Neuronal stem cell (in vitro differentiated cells): ENCODE measurements around the gene ACOD1.

Experiments
- DNase-seq: peaks from one replicate; pipeline ENCODE4 v3.0.0-alpha.2; 2013; ENCODE audit warnings: low spot score
- H2AFZ ChIP-seq: one replicate; pipeline ENCODE4 v1.6.1; 2013; ENCODE audit warnings: mild to moderate bottlenecking, low read length, inconsistent platforms
- H2AK5ac ChIP-seq: 2 replicates; pipeline ENCODE4 v1.6.1; 2013; ENCODE audit warnings: low read depth, mild to moderate bottlenecking, inconsistent platforms, low read length, moderate library complexity, mixed read lengths
- H2BK120ac ChIP-seq: 2 replicates; pipeline ENCODE4 v1.6.1; 2013; ENCODE audit warnings: low read depth, mild to moderate bottlenecking, inconsistent platforms, low read length, moderate library complexity, mixed read lengths
- H2BK12ac ChIP-seq: one replicate; pipeline ENCODE4 v1.6.1; 2013; ENCODE audit warnings: low read length, inconsistent platforms
- H2BK15ac ChIP-seq: 2 replicates; pipeline ENCODE4 v1.6.1; 2013; ENCODE audit warnings: mild to moderate bottlenecking, low read length, inconsistent platforms, mixed read lengths
- H2BK5ac ChIP-seq: one replicate; pipeline ENCODE4 v1.6.1; 2013; ENCODE audit warnings: inconsistent platforms, mild to moderate bottlenecking, low read length, moderate library complexity
- H3K14ac ChIP-seq: one replicate; pipeline ENCODE4 v1.6.1; 2013; ENCODE audit warnings: low read length, inconsistent platforms
- H3K18ac ChIP-seq: 2 replicates; pipeline ENCODE4 v1.6.1; 2013; ENCODE audit warnings: low read length, inconsistent platforms
- H3K23ac ChIP-seq: 2 replicates; pipeline ENCODE4 v1.6.1; 2013; ENCODE audit warnings: low read depth, mild to moderate bottlenecking, mixed read lengths, low read length, inconsistent platforms; ENCODE audit not compliant: poor library complexity
- H3K27ac ChIP-seq: replicated peaks from 3 replicates; pipeline ENCODE4 v1.5.1; 2013; ENCODE audit warnings: low read length, inconsistent platforms
- H3K27me3 ChIP-seq, 3 experiments: 2 replicates each; pipeline ENCODE4 v1.6.1; 2013; ENCODE audit warnings: low read length in 3 of 3, mild to moderate bottlenecking in 2 of 3, inconsistent platforms in 1 of 3, low read depth in 1 of 3, mixed read lengths in 1 of 3, moderate library complexity in 1 of 3; ENCODE audit not compliant: control insufficient read depth in 3 of 3, insufficient read depth in 3 of 3
- H3K36me3 ChIP-seq, 2 donors: replicated peaks in 1 of 2; 2 replicates each; pipeline ENCODE4 v1.6.1; 2013; ENCODE audit warnings: low read length in 2 of 2; ENCODE audit not compliant: control insufficient read depth in 2 of 2, insufficient read depth in 2 of 2
- H3K4ac ChIP-seq: 2 replicates; pipeline ENCODE4 v1.6.1; 2013; ENCODE audit warnings: inconsistent platforms, mild to moderate bottlenecking, low read length, moderate library complexity
- H3K4me1 ChIP-seq, 2 donors: 1 replicate in 1 of 2; 2 replicates in 1 of 2; pipeline ENCODE4 v1.6.1; 2013; ENCODE audit warnings: low read length in 2 of 2, low read depth in 1 of 2; ENCODE audit not compliant: control insufficient read depth in 2 of 2, insufficient read depth in 1 of 2
- H3K4me2 ChIP-seq: one replicate; pipeline ENCODE4 v1.6.1; 2013; ENCODE audit warnings: mild to moderate bottlenecking, low read length, inconsistent platforms; ENCODE audit not compliant: insufficient read depth, poor library complexity, severe bottlenecking
- H3K4me3 ChIP-seq, 2 donors: 2 replicates each; pipeline ENCODE4 v1.5.1; 2013; ENCODE audit warnings: low read length in 2 of 2, mild to moderate bottlenecking in 2 of 2, inconsistent platforms in 1 of 2, moderate library complexity in 1 of 2
- H3K79me1 ChIP-seq: one replicate; pipeline ENCODE4 v1.6.1; 2013; ENCODE audit warnings: low read depth, mild to moderate bottlenecking, inconsistent platforms, low read length, moderate library complexity
- H3K9ac ChIP-seq: one replicate; pipeline ENCODE4 v1.6.1; 2013; ENCODE audit warnings: mild to moderate bottlenecking, low read depth, low read length, inconsistent platforms; ENCODE audit not compliant: poor library complexity
- H3K9me3 ChIP-seq, 2 donors: replicated peaks in 1 of 2; 2 replicates each; pipeline versions ENCODE3 to v1.6.1; 2013; ENCODE audit warnings: low read length in 2 of 2, mild to moderate bottlenecking in 2 of 2, inconsistent platforms in 1 of 2, low read depth in 1 of 2, mixed read lengths in 1 of 2, moderate library complexity in 1 of 2; ENCODE audit not compliant: control insufficient read depth in 2 of 2, insufficient read depth in 1 of 2
- H4K8ac ChIP-seq: one replicate; pipeline ENCODE4 v1.6.1; 2013; ENCODE audit warnings: low read depth, mild to moderate bottlenecking, inconsistent platforms, low read length, moderate library complexity
- H4K91ac ChIP-seq: one replicate; pipeline ENCODE4 v1.6.1; 2013; ENCODE audit warnings: low read length, low read depth, mild to moderate bottlenecking, inconsistent platforms; ENCODE audit not compliant: poor library complexity
- WGBS, 2 donors: extraction: QIAGEN DNeasy Blood & Tissue Kit; methylation state at CpG; one replicate each; pipeline ENCODE4 v1.1.7; 2013; ENCODE audit warnings: missing lambda C conversion rate in 2 of 2, mixed read lengths in 1 of 2; ENCODE audit not compliant: insufficient read length in 2 of 2, insufficient replicate concordance in 1 of 2; ENCODE audit errors: extremely low coverage in 2 of 2; 5-methylcytosine and 5-hydroxymethylcytosine counted together

Gene ACOD1

DNA sequence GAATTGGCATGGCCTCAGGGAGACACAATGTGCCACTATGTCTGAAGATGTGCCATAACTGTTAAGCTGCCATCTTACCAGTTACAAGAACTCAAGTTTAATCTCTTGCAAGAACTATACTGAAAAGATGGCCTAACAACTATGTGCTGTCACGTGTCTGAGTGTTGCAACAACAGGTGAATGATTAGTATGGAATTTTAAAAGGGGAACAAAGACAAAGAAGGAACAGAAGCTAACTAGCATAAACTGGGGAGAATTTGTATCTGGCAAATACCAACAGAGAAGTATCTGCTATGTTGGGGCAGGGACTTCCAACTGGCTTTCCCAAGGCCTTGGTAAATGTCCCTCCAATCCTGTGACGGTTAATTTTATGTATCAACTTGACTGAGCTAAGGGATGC, 11.5 kb upstream of the ACOD1 start:
- Histone ChIP-seq H3K79me1 (no peaks in the 10 kb centered on the region), H3K27me3 (no peaks in the 10 kb centered on the region), H2BK12ac (no peak overlapping the region), H3K4ac (no peak overlapping the region), H2BK15ac (no peak overlapping the region), H2BK5ac (no peak overlapping the region), H3K9me3 (no peaks in the 10 kb centered on the region), H3K14ac (no peak overlapping the region), H3K4me1 (no peaks in the 10 kb centered on the region), H2AK5ac (no peak overlapping the region), H3K36me3 (no peaks in the 10 kb centered on the region), H4K8ac (no peak overlapping the region), H3K23ac (no peak overlapping the region), H2BK120ac (no peak overlapping the region), H3K18ac (no peak overlapping the region), H4K91ac (no peak overlapping the region), H3K9ac (no peak overlapping the region), H3K4me3 (no peak overlapping the region), H2AFZ (no peak overlapping the region), H3K4me2 (no peak overlapping the region), H3K27ac (no peak overlapping the region)
- WGBS, 2 donors, result no CpG with 5 or more reads among the region's 2 CpGs
- DNase-seq, result no peak

DNA sequence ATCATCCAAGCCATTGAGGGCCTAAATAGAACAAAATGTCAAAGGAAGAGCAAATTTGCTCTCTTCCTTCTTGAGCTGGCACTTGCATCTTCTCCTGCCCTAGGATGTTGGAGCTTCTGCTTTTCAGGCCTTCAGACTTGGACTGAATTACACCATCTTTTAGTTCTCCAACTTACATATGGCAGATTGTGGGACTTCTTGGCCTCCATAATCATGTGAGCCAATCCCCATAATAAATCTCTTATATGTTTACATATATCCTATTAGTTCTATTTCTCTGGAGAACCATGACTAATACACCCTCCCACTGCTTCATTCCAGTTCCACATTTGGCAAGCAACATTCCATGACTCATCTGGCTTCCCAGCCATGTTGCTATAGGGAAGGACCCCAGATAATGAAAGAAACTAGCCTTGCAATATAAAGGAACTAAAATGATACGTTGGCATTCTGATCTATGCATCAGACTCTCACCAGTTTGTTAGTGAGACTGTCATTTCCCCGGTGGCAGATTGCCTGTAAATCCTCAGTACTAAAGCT, 11.0 kb upstream of the ACOD1 start:
- Histone ChIP-seq H3K36me3 (no peaks in the 10 kb centered on the region), H2AK5ac (no peak overlapping the region), H2BK5ac (no peak overlapping the region), H3K27ac (no peak overlapping the region), H3K14ac (no peak overlapping the region), H3K4ac (no peak overlapping the region), H3K18ac (no peak overlapping the region), H3K79me1 (no peaks in the 10 kb centered on the region), H3K23ac (no peak overlapping the region), H4K91ac (no peak overlapping the region), H3K27me3 (no peaks in the 10 kb centered on the region), H2BK12ac (no peak overlapping the region), H3K9ac (no peak overlapping the region), H3K4me3 (no peak overlapping the region), H2AFZ (no peak overlapping the region), H3K9me3 (no peaks in the 10 kb centered on the region), H3K4me1 (no peaks in the 10 kb centered on the region), H2BK120ac (no peak overlapping the region), H3K4me2 (no peak overlapping the region), H2BK15ac (no peak overlapping the region), H4K8ac (no peak overlapping the region)
- no CpG with 5 or more reads among the region's 2 CpGs for WGBS, 2 donors
- DNase-seq, result no peak

GRCh38 chr13:76939215-76939614, 9.1 kb upstream of the ACOD1 start:
- no peaks in the 10 kb centered on the region for H3K4me1 ChIP-seq
- no peak overlapping the region for H3K9ac ChIP-seq
- H3K14ac ChIP-seq, result no peak overlapping the region
- no peak overlapping the region for H4K91ac ChIP-seq
- no peak overlapping the region for H2AK5ac ChIP-seq
- no peak overlapping the region for H2BK5ac ChIP-seq
- no peak overlapping the region for H4K8ac ChIP-seq
- H3K4ac ChIP-seq, result no peak overlapping the region
- no peak overlapping the region for H3K27ac ChIP-seq
- no peak overlapping the region for H2AFZ ChIP-seq
- H3K9me3 ChIP-seq, result no peaks in the 10 kb centered on the region
- no peaks in the 10 kb centered on the region for H3K79me1 ChIP-seq
- H3K36me3 ChIP-seq, result no peaks in the 10 kb centered on the region
- no peaks in the 10 kb centered on the region for H3K27me3 ChIP-seq
- H2BK15ac ChIP-seq, result no peak overlapping the region
- H3K18ac ChIP-seq, result no peak overlapping the region
- H2BK120ac ChIP-seq, result no peak overlapping the region
- WGBS, 2 donors, result no CpG with 5 or more reads among the region's 3 CpGs
- H2BK12ac ChIP-seq, result no peak overlapping the region
- DNase-seq, result no peak
- H3K23ac ChIP-seq, result no peak overlapping the region
- no peak overlapping the region for H3K4me2 ChIP-seq
- no peak overlapping the region for H3K4me3 ChIP-seq

DNA sequence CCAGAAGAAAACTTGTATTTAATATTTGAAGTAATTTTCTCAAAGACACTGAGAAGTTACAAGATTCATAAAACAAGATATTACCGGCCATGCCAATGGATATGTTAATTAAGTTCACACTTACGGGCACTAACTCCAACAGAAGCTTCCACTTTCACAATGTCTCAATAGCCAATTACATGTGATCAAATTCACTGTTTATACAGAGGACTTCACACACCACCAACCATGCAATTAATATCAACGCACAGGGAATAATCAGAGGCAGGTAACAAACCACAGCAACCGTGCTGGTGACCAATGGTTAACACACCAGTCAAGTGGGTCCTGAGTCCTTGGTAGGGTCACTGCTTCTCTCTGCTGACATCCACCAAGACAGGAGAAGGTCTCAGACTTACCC, 5.9 kb upstream of the ACOD1 start:
- H4K91ac ChIP-seq, result no peak overlapping the region
- H4K8ac ChIP-seq, result no peak overlapping the region
- no peak overlapping the region for H2AFZ ChIP-seq

More for the DNA sequence above, 5.9 kb upstream of the ACOD1 start:
- no peaks in the 10 kb centered on the region for H3K27me3 ChIP-seq
- no peak overlapping the region for H3K23ac ChIP-seq
- no peak overlapping the region for H2BK12ac ChIP-seq
- no peak overlapping the region for H3K4ac ChIP-seq
- H2BK15ac ChIP-seq, result no peak overlapping the region
- no peak overlapping the region for H3K27ac ChIP-seq
- H3K9ac ChIP-seq, result no peak overlapping the region
- no peak overlapping the region for H3K4me2 ChIP-seq
- no peak overlapping the region for H3K4me3 ChIP-seq
- no peak for DNase-seq
- no peaks in the 10 kb centered on the region for H3K9me3 ChIP-seq
- H3K36me3 ChIP-seq, result no peaks in the 10 kb centered on the region
- H3K79me1 ChIP-seq, result no peaks in the 10 kb centered on the region
- WGBS, 2 donors, result no CpG with 5 or more reads among the region's 4 CpGs
- H3K14ac ChIP-seq, result no peak overlapping the region
- no peak overlapping the region for H2AK5ac ChIP-seq
- H2BK5ac ChIP-seq, result no peak overlapping the region
- H3K18ac ChIP-seq, result no peak overlapping the region
- H3K4me1 ChIP-seq, result no peaks in the 10 kb centered on the region
- H2BK120ac ChIP-seq, result no peak overlapping the region
